Peyer's patch (tissue), 4 donors: ENCODE measurements around the gene COL6A6.
"Not testable (repeated sequence)": the region's sequence is repeated elsewhere in the genome, so short reads cannot be mapped to it uniquely, and the experiment has no call there.

Experiments used
- POLR2A ChIP-seq, 2 donors: fragments of 450-650 bp; IDR thresholded peaks; one replicate each; pipeline ENCODE4 v1.5.1; 2017; ENCODE audit warnings: antibody characterized with exemption in 2 of 2, mild to moderate bottlenecking in 2 of 2, moderate library complexity in 2 of 2
- TF ChIP-seq, protein P1 (sequence below), 6 experiments: fragments of 450-650 bp in 4 of 6; fragments of 200-600 bp in 2 of 6; sonication (generic) in 1 of 6; IDR thresholded peaks; one replicate each; pipeline ENCODE4 v1.5.1; 2017 to 2019; ENCODE audit warnings: antibody characterized with exemption in 6 of 6, mild to moderate bottlenecking in 3 of 6, moderate library complexity in 1 of 6

DNA sequence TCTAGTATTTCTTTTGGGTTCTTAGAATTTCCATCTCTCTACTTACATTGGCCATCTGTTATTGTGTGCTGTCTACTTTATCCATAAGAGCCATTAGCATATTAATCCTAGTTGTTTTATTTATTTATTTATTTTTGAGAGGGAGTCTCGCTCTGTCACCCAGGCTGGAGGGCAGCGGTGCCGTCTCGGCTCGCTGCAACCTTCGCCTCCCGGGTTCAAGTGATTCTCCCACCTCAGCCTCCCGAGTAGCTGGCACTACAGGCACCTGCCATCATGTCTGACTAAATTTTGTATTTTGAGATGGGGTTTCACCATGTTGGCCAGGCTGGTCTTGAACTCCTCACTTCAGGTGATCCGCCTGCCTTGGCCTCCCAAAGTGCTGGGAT is 30.7 kb downstream of the COL6A6 start:
- TF ChIP-seq, protein P1, sequence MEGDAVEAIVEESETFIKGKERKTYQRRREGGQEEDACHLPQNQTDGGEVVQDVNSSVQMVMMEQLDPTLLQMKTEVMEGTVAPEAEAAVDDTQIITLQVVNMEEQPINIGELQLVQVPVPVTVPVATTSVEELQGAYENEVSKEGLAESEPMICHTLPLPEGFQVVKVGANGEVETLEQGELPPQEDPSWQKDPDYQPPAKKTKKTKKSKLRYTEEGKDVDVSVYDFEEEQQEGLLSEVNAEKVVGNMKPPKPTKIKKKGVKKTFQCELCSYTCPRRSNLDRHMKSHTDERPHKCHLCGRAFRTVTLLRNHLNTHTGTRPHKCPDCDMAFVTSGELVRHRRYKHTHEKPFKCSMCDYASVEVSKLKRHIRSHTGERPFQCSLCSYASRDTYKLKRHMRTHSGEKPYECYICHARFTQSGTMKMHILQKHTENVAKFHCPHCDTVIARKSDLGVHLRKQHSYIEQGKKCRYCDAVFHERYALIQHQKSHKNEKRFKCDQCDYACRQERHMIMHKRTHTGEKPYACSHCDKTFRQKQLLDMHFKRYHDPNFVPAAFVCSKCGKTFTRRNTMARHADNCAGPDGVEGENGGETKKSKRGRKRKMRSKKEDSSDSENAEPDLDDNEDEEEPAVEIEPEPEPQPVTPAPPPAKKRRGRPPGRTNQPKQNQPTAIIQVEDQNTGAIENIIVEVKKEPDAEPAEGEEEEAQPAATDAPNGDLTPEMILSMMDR (IDR thresholded peaks at IDR 0.05): not testable (repeated sequence)
- TF ChIP-seq POLR2A (IDR thresholded peaks at IDR 0.05): not testable (repeated sequence)
